ENCODE data around the gene ZNF619. TPM values are rescaled to one million over a fixed set of nuclear protein-coding genes. Genes with fewer than 3 reads are reported as not detected.
A peak's percentile ranks its signal among the peaks of the same experiment; 100 is the strongest.

Gene ZNF619
- total and polyA plus RNA-seq, 2 of the 13 experiments (the other 11 are each of a cell fraction or from before 2014, with no cell fraction given): 0.83 to 5.2 TPM

DNA sequence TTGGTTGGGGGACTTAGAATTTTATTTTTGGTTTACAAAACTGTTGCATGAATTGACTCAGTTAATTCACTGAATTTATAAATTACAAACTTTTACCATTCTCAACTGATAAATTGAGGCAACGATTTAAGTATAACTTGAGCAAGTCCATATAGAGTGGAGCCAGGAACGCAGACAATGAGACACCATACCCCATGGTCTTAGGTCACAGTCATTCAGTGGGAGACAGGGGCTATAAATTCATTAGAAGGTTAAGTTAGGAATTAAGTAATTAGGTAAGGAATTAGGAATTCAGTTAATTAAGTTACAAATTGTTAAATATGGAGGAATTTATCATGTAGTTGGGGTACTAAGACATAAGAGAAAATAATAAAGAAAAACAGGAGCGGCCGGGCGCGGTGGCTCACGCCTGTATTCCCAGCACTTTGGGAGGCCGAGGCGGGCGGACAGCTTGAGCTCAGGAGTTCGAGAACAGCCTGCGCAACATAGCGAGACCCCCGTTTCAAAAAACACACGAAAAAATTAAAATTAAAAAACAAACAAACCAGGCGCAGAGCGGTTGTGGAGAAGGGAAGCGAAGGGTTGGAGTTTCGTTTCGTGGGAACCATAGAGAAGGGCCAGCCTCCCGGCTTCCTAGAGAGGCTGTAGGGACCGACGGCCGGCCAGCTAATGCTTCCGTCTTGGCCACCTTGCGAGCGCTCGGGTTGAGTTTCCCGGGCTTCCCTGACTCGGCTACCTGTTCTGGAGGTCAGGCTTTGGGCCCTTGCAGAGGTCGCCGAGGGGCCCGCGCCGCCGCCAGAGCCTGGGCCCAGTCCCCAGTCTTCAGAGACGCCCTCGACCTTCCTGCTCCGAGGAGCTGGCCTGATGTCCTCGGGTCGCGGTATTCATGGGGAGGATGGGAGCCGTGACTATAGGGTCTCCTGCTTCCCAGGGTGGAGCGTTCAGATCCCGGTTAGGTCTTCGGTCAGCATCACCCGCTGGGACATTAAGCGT, at the start of gene ZNF619 (continued):
- TF ChIP-seq MYNN (CRISPR knock-in tag; IDR thresholded peaks at IDR 0.05; ENCODE audit: low read depth) (no peak), HNRNPUL1 (IDR thresholded peaks at IDR 0.05; ENCODE audit: low read depth, low read length) (no peak), ZNF335 (CRISPR knock-in tag; IDR thresholded peaks at IDR 0.05) (peak; percentile 39; the same call in 1 of the 2 replicates), ZNF709 (CRISPR knock-in tag; IDR thresholded peaks at IDR 0.05) (no peak), BRD4 (CRISPR knock-in tag; IDR thresholded peaks at IDR 0.05) (peak; percentile 38; the same call in 1 of the 2 replicates), ZNF253 (CRISPR knock-in tag; IDR thresholded peaks at IDR 0.05; ENCODE audit: borderline replicate concordance) (no peak), HOXA3 (CRISPR knock-in tag; IDR thresholded peaks at IDR 0.05) (peak; percentile 59; the same call in 1 of the 2 replicates), PHF20 (CRISPR knock-in tag; IDR thresholded peaks at IDR 0.05) (peak; percentile 89), SALL1 (CRISPR knock-in tag; IDR thresholded peaks at IDR 0.05) (peak; percentile 51), SMYD3 (CRISPR knock-in tag; IDR thresholded peaks at IDR 0.05) (no peak), MYC (CRISPR knock-in tag; IDR thresholded peaks at IDR 0.05; ENCODE audit: borderline replicate concordance) (peak; percentile 36; the same call in 1 of the 2 replicates), ZNF761 (CRISPR knock-in tag; conservative IDR thresholded peaks at IDR 0.05) (no peak), ZNF674 (CRISPR knock-in tag; IDR thresholded peaks at IDR 0.05; ENCODE audit: low read depth) (no peak), TOPORS (CRISPR knock-in tag; IDR thresholded peaks at IDR 0.05) (no peak)
- TF ChIP-seq, protein P1, sequence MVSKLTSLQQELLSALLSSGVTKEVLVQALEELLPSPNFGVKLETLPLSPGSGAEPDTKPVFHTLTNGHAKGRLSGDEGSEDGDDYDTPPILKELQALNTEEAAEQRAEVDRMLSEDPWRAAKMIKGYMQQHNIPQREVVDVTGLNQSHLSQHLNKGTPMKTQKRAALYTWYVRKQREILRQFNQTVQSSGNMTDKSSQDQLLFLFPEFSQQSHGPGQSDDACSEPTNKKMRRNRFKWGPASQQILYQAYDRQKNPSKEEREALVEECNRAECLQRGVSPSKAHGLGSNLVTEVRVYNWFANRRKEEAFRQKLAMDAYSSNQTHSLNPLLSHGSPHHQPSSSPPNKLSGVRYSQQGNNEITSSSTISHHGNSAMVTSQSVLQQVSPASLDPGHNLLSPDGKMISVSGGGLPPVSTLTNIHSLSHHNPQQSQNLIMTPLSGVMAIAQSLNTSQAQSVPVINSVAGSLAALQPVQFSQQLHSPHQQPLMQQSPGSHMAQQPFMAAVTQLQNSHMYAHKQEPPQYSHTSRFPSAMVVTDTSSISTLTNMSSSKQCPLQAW (CRISPR knock-in tag; IDR thresholded peaks at IDR 0.05): peak; percentile 62; the same call in 1 of the 2 replicates
- TF ChIP-seq, protein P2, sequence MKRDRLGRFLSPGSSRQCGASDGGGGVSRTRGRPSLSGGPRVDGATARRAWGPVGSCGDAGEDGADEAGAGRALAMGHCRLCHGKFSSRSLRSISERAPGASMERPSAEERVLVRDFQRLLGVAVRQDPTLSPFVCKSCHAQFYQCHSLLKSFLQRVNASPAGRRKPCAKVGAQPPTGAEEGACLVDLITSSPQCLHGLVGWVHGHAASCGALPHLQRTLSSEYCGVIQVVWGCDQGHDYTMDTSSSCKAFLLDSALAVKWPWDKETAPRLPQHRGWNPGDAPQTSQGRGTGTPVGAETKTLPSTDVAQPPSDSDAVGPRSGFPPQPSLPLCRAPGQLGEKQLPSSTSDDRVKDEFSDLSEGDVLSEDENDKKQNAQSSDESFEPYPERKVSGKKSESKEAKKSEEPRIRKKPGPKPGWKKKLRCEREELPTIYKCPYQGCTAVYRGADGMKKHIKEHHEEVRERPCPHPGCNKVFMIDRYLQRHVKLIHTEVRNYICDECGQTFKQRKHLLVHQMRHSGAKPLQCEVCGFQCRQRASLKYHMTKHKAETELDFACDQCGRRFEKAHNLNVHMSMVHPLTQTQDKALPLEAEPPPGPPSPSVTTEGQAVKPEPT (CRISPR knock-in tag; IDR thresholded peaks at IDR 0.05; ENCODE audit: low read depth): no peak
- TF ChIP-seq, protein P3, sequence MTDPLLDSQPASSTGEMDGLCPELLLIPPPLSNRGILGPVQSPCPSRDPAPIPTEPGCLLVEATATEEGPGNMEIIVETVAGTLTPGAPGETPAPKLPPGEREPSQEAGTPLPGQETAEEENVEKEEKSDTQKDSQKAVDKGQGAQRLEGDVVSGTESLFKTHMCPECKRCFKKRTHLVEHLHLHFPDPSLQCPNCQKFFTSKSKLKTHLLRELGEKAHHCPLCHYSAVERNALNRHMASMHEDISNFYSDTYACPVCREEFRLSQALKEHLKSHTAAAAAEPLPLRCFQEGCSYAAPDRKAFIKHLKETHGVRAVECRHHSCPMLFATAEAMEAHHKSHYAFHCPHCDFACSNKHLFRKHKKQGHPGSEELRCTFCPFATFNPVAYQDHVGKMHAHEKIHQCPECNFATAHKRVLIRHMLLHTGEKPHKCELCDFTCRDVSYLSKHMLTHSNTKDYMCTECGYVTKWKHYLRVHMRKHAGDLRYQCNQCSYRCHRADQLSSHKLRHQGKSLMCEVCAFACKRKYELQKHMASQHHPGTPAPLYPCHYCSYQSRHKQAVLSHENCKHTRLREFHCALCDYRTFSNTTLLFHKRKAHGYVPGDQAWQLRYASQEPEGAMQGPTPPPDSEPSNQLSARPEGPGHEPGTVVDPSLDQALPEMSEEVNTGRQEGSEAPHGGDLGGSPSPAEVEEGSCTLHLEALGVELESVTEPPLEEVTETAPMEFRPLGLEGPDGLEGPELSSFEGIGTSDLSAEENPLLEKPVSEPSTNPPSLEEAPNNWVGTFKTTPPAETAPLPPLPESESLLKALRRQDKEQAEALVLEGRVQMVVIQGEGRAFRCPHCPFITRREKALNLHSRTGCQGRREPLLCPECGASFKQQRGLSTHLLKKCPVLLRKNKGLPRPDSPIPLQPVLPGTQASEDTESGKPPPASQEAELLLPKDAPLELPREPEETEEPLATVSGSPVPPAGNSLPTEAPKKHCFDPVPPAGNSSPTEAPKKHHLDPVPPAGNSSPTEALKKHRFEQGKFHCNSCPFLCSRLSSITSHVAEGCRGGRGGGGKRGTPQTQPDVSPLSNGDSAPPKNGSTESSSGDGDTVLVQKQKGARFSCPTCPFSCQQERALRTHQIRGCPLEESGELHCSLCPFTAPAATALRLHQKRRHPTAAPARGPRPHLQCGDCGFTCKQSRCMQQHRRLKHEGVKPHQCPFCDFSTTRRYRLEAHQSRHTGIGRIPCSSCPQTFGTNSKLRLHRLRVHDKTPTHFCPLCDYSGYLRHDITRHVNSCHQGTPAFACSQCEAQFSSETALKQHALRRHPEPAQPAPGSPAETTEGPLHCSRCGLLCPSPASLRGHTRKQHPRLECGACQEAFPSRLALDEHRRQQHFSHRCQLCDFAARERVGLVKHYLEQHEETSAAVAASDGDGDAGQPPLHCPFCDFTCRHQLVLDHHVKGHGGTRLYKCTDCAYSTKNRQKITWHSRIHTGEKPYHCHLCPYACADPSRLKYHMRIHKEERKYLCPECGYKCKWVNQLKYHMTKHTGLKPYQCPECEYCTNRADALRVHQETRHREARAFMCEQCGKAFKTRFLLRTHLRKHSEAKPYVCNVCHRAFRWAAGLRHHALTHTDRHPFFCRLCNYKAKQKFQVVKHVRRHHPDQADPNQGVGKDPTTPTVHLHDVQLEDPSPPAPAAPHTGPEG (CRISPR knock-in tag; IDR thresholded peaks at IDR 0.05): peak; percentile 95
- TF ChIP-seq, protein P4, sequence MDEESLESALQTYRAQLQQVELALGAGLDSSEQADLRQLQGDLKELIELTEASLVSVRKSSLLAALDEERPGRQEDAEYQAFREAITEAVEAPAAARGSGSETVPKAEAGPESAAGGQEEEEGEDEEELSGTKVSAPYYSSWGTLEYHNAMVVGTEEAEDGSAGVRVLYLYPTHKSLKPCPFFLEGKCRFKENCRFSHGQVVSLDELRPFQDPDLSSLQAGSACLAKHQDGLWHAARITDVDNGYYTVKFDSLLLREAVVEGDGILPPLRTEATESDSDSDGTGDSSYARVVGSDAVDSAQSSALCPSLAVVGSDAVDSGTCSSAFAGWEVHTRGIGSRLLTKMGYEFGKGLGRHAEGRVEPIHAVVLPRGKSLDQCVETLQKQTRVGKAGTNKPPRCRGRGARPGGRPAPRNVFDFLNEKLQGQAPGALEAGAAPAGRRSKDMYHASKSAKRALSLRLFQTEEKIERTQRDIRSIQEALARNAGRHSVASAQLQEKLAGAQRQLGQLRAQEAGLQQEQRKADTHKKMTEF (CRISPR knock-in tag; IDR thresholded peaks at IDR 0.05): peak; percentile 71

Data from HepG2 (cell line).